Neuronal stem cell (in vitro differentiated cells): ENCODE results near the gene RYR2.

Source experiments
- DNase-seq: peaks from one replicate; pipeline ENCODE4 v3.0.0-alpha.2; 2013; ENCODE audit warnings: low spot score
- H2AFZ ChIP-seq: one replicate; pipeline ENCODE4 v1.6.1; 2013; ENCODE audit warnings: mild to moderate bottlenecking, low read length, inconsistent platforms
- H2AK5ac ChIP-seq: 2 replicates; pipeline ENCODE4 v1.6.1; 2013; ENCODE audit warnings: low read depth, mild to moderate bottlenecking, inconsistent platforms, low read length, moderate library complexity, mixed read lengths
- H2BK120ac ChIP-seq: 2 replicates; pipeline ENCODE4 v1.6.1; 2013; ENCODE audit warnings: low read depth, mild to moderate bottlenecking, inconsistent platforms, low read length, moderate library complexity, mixed read lengths
- H2BK12ac ChIP-seq: one replicate; pipeline ENCODE4 v1.6.1; 2013; ENCODE audit warnings: low read length, inconsistent platforms
- H2BK15ac ChIP-seq: 2 replicates; pipeline ENCODE4 v1.6.1; 2013; ENCODE audit warnings: mild to moderate bottlenecking, low read length, inconsistent platforms, mixed read lengths
- H2BK5ac ChIP-seq: one replicate; pipeline ENCODE4 v1.6.1; 2013; ENCODE audit warnings: inconsistent platforms, mild to moderate bottlenecking, low read length, moderate library complexity
- H3K14ac ChIP-seq: one replicate; pipeline ENCODE4 v1.6.1; 2013; ENCODE audit warnings: low read length, inconsistent platforms
- H3K18ac ChIP-seq: 2 replicates; pipeline ENCODE4 v1.6.1; 2013; ENCODE audit warnings: low read length, inconsistent platforms
- H3K23ac ChIP-seq: 2 replicates; pipeline ENCODE4 v1.6.1; 2013; ENCODE audit warnings: low read depth, mild to moderate bottlenecking, mixed read lengths, low read length, inconsistent platforms; ENCODE audit not compliant: poor library complexity
- H3K27ac ChIP-seq: replicated peaks from 3 replicates; pipeline ENCODE4 v1.5.1; 2013; ENCODE audit warnings: low read length, inconsistent platforms
- H3K27me3 ChIP-seq, 3 experiments: 2 replicates each; pipeline ENCODE4 v1.6.1; 2013; ENCODE audit warnings: low read length in 3 of 3, mild to moderate bottlenecking in 2 of 3, inconsistent platforms in 1 of 3, low read depth in 1 of 3, mixed read lengths in 1 of 3, moderate library complexity in 1 of 3; ENCODE audit not compliant: control insufficient read depth in 3 of 3, insufficient read depth in 3 of 3
- H3K36me3 ChIP-seq, 2 donors: replicated peaks in 1 of 2; 2 replicates each; pipeline ENCODE4 v1.6.1; 2013; ENCODE audit warnings: low read length in 2 of 2; ENCODE audit not compliant: control insufficient read depth in 2 of 2, insufficient read depth in 2 of 2
- H3K4ac ChIP-seq: 2 replicates; pipeline ENCODE4 v1.6.1; 2013; ENCODE audit warnings: inconsistent platforms, mild to moderate bottlenecking, low read length, moderate library complexity
- H3K4me1 ChIP-seq, 2 donors: 1 replicate in 1 of 2; 2 replicates in 1 of 2; pipeline ENCODE4 v1.6.1; 2013; ENCODE audit warnings: low read length in 2 of 2, low read depth in 1 of 2; ENCODE audit not compliant: control insufficient read depth in 2 of 2, insufficient read depth in 1 of 2
- H3K4me2 ChIP-seq: one replicate; pipeline ENCODE4 v1.6.1; 2013; ENCODE audit warnings: mild to moderate bottlenecking, low read length, inconsistent platforms; ENCODE audit not compliant: insufficient read depth, poor library complexity, severe bottlenecking
- H3K4me3 ChIP-seq, 2 donors: 2 replicates each; pipeline ENCODE4 v1.5.1; 2013; ENCODE audit warnings: low read length in 2 of 2, mild to moderate bottlenecking in 2 of 2, inconsistent platforms in 1 of 2, moderate library complexity in 1 of 2
- H3K79me1 ChIP-seq: one replicate; pipeline ENCODE4 v1.6.1; 2013; ENCODE audit warnings: low read depth, mild to moderate bottlenecking, inconsistent platforms, low read length, moderate library complexity
- H3K9ac ChIP-seq: one replicate; pipeline ENCODE4 v1.6.1; 2013; ENCODE audit warnings: mild to moderate bottlenecking, low read depth, low read length, inconsistent platforms; ENCODE audit not compliant: poor library complexity
- H3K9me3 ChIP-seq, 2 donors: replicated peaks in 1 of 2; 2 replicates each; pipeline versions ENCODE3 to v1.6.1; 2013; ENCODE audit warnings: low read length in 2 of 2, mild to moderate bottlenecking in 2 of 2, inconsistent platforms in 1 of 2, low read depth in 1 of 2, mixed read lengths in 1 of 2, moderate library complexity in 1 of 2; ENCODE audit not compliant: control insufficient read depth in 2 of 2, insufficient read depth in 1 of 2
- H4K8ac ChIP-seq: one replicate; pipeline ENCODE4 v1.6.1; 2013; ENCODE audit warnings: low read depth, mild to moderate bottlenecking, inconsistent platforms, low read length, moderate library complexity
- H4K91ac ChIP-seq: one replicate; pipeline ENCODE4 v1.6.1; 2013; ENCODE audit warnings: low read length, low read depth, mild to moderate bottlenecking, inconsistent platforms; ENCODE audit not compliant: poor library complexity
- WGBS, 2 donors: extraction: QIAGEN DNeasy Blood & Tissue Kit; methylation state at CpG; one replicate each; pipeline ENCODE4 v1.1.7; 2013; ENCODE audit warnings: missing lambda C conversion rate in 2 of 2, mixed read lengths in 1 of 2; ENCODE audit not compliant: insufficient read length in 2 of 2, insufficient replicate concordance in 1 of 2; ENCODE audit errors: extremely low coverage in 2 of 2; 5-methylcytosine and 5-hydroxymethylcytosine counted together

Gene RYR2

GRCh38 chr1:237065903-237066302 lies 23.9 kb downstream of the RYR2 start:
- Histone ChIP-seq H3K9me3 (no peaks in the 10 kb centered on the region), H2AFZ (no peak overlapping the region), H2BK15ac (no peak overlapping the region), H2BK12ac (no peak overlapping the region), H3K27ac (no peak overlapping the region), H3K18ac (no peak overlapping the region), H2BK5ac (no peak overlapping the region), H3K9ac (no peak overlapping the region), H2AK5ac (no peak overlapping the region), H3K36me3 (no peaks in the 10 kb centered on the region), H4K8ac (no peak overlapping the region), H4K91ac (no peak overlapping the region), H3K27me3 (no peaks in the 10 kb centered on the region), H3K79me1 (no peaks in the 10 kb centered on the region), H3K4me1 (no peaks in the 10 kb centered on the region), H3K23ac (no peak overlapping the region), H3K4me2 (no peak overlapping the region), H3K14ac (no peak overlapping the region), H3K4ac (no peak overlapping the region), H2BK120ac (no peak overlapping the region), H3K4me3 (no peak overlapping the region)
- DNase-seq = no peak
- no CpG with 5 or more reads among the region's 3 CpGs for WGBS, 2 donors

- H4K8ac ChIP-seq = no peak overlapping the region
- no peak overlapping the region for H2AK5ac ChIP-seq
- no peaks in the 10 kb centered on the region for H3K27me3 ChIP-seq
- H3K14ac ChIP-seq = peak overlapping the region; percentile 60
- peak overlapping the region; percentile 14 for H3K9ac ChIP-seq
- no peak overlapping the region for H3K4me3 ChIP-seq
- H3K79me1 ChIP-seq = no peaks in the 10 kb centered on the region
- H3K9me3 ChIP-seq = no peaks in the 10 kb centered on the region
- no peak overlapping the region for H2BK120ac ChIP-seq
- no peak overlapping the region for H3K23ac ChIP-seq
- no peak for DNase-seq
- no peak overlapping the region for H2AFZ ChIP-seq
- no peak overlapping the region for H4K91ac ChIP-seq
- H3K36me3 ChIP-seq = no peaks in the 10 kb centered on the region
- H2BK5ac ChIP-seq = no peak overlapping the region
- no peak overlapping the region for H3K18ac ChIP-seq
- no peak overlapping the region for H2BK15ac ChIP-seq
- no peak overlapping the region for H3K4ac ChIP-seq
- no peak overlapping the region for H3K27ac ChIP-seq
- no CpG with 5 or more reads among the region's 2 CpGs for WGBS, 2 donors
- H3K4me1 ChIP-seq = no peaks in the 10 kb centered on the region
- no peak overlapping the region for H2BK12ac ChIP-seq
- H3K4me2 ChIP-seq = no peak overlapping the region
Measured at GRCh38 chr1:237070519-237070918, 28.5 kb downstream of the RYR2 start.

- no peak overlapping the region for H2AFZ ChIP-seq
- H3K4me3 ChIP-seq = peak overlapping the region in 1 of 2 donors; percentile 22
- no peak for DNase-seq
- H3K23ac ChIP-seq = no peak overlapping the region
- H3K79me1 ChIP-seq = no peaks in the 10 kb centered on the region
- H4K91ac ChIP-seq = no peak overlapping the region
- no peak overlapping the region for H3K4ac ChIP-seq
- peak overlapping the region; percentile 37 for H2BK15ac ChIP-seq
- peak overlapping the region; percentile 11 for H3K4me2 ChIP-seq
- no peaks in the 10 kb centered on the region for H3K9me3 ChIP-seq
- H2BK5ac ChIP-seq = no peak overlapping the region
- H3K18ac ChIP-seq = peak overlapping the region; percentile 71
- H3K9ac ChIP-seq = no peak overlapping the region
- H3K27me3 ChIP-seq = no peaks in the 10 kb centered on the region
- H4K8ac ChIP-seq = no peak overlapping the region
- WGBS, 2 donors = no CpG with 5 or more reads among the region's 25 CpGs
- H2BK12ac ChIP-seq = peak overlapping the region; percentile 22
- H3K36me3 ChIP-seq = no peaks in the 10 kb centered on the region
- H2BK120ac ChIP-seq = no peak overlapping the region
- H3K27ac ChIP-seq = no peak overlapping the region
- no peaks in the 10 kb centered on the region for H3K4me1 ChIP-seq
- H2AK5ac ChIP-seq = peak overlapping the region; percentile 84
- H3K14ac ChIP-seq = peak overlapping the region; percentile 82
Measured at GRCh38 chr1:237071641-237072420, 29.8 kb downstream of the RYR2 start.

- Histone ChIP-seq H3K4me2 (no peak overlapping the region), H2AK5ac (no peak overlapping the region), H2BK12ac (no peak overlapping the region), H2BK15ac (no peak overlapping the region), H3K27ac (no peak overlapping the region), H3K18ac (no peak overlapping the region), H3K14ac (no peak overlapping the region), H3K4ac (no peak overlapping the region), H2BK5ac (no peak overlapping the region), H3K9me3 (no peaks in the 10 kb centered on the region), H4K8ac (no peak overlapping the region), H3K79me1 (no peaks in the 10 kb centered on the region), H3K23ac (no peak overlapping the region), H3K9ac (no peak overlapping the region), H3K36me3 (no peaks in the 10 kb centered on the region), H2AFZ (no peak overlapping the region), H2BK120ac (no peak overlapping the region), H3K4me3 (no peak overlapping the region), H3K4me1 (no peaks in the 10 kb centered on the region), H3K27me3 (no peaks in the 10 kb centered on the region), H4K91ac (no peak overlapping the region)
- no peak for DNase-seq
- WGBS, 2 donors = no CpG with 5 or more reads among the region's 11 CpGs
Measured at GRCh38 chr1:237074371-237075117, 32.6 kb downstream of the RYR2 start.
